Mesendoderm (in vitro differentiated cells): Measurements from ENCODE around the gene RASGEF1C.

ENCODE experiments used
- DNase-seq: peaks from one replicate; pipeline ENCODE4 v3.0.0; 2013
- H2AK5ac ChIP-seq: 2 replicates; pipeline ENCODE4 v1.6.1; 2013; ENCODE audit warnings: low read length, inconsistent platforms
- H2BK120ac ChIP-seq: 2 replicates; pipeline ENCODE4 v1.6.1; 2013; ENCODE audit warnings: low read depth, mild to moderate bottlenecking, low read length, moderate library complexity, mixed read lengths
- H2BK15ac ChIP-seq: replicated peaks from 2 replicates; pipeline ENCODE4 v1.6.1; 2013; ENCODE audit warnings: low read depth, mild to moderate bottlenecking, moderate library complexity
- H2BK5ac ChIP-seq: 2 replicates; pipeline ENCODE4 v1.6.1; 2013; ENCODE audit warnings: low read length, inconsistent platforms
- H3K18ac ChIP-seq: 2 replicates; pipeline ENCODE4 v1.6.1; 2013; ENCODE audit warnings: mild to moderate bottlenecking, low read length, mixed read lengths
- H3K23ac ChIP-seq: one replicate; pipeline ENCODE4 v1.6.1; 2013; ENCODE audit warnings: low read length
- H3K27ac ChIP-seq: 2 replicates; pipeline ENCODE4 v1.5.1; 2013; ENCODE audit warnings: low read depth, mild to moderate bottlenecking, inconsistent platforms, low read length, moderate library complexity
- H3K27me3 ChIP-seq: 2 replicates; pipeline ENCODE4 v1.6.1; 2013; ENCODE audit warnings: low read length, control low read depth, mild to moderate bottlenecking, inconsistent platforms; ENCODE audit not compliant: insufficient read depth, poor library complexity
- H3K36me3 ChIP-seq: 2 replicates; pipeline ENCODE4 v1.6.1; 2013; ENCODE audit warnings: low read length, inconsistent platforms; ENCODE audit not compliant: control insufficient read depth, insufficient read depth
- H3K4ac ChIP-seq: one replicate; pipeline ENCODE4 v1.6.1; 2013; ENCODE audit warnings: low read depth, mild to moderate bottlenecking, low read length, moderate library complexity
- H3K4me1 ChIP-seq: 2 replicates; pipeline ENCODE4 v1.6.1; 2013; ENCODE audit warnings: low read depth, low read length, inconsistent platforms; ENCODE audit not compliant: control insufficient read depth
- H3K4me2 ChIP-seq: 2 replicates; pipeline ENCODE4 v1.6.1; 2013; ENCODE audit warnings: low read length
- H3K4me3 ChIP-seq: 2 replicates; pipeline ENCODE4 v1.5.1; 2013; ENCODE audit warnings: mild to moderate bottlenecking, low read length
- H3K56ac ChIP-seq: one replicate; pipeline ENCODE4 v1.6.1; 2013; ENCODE audit warnings: low read length
- H3K79me1 ChIP-seq: 2 replicates; pipeline ENCODE4 v1.6.1; 2013; ENCODE audit warnings: low read length, inconsistent platforms
- H3K79me2 ChIP-seq: 2 replicates; pipeline ENCODE4 v1.6.1; 2013; ENCODE audit warnings: mild to moderate bottlenecking, low read length; ENCODE audit not compliant: control insufficient read depth, insufficient read depth
- H3K9ac ChIP-seq: 2 replicates; pipeline ENCODE4 v1.6.1; 2013; ENCODE audit warnings: low read length, inconsistent platforms
- H4K5ac ChIP-seq: one replicate; pipeline ENCODE4 v1.6.1; 2013; ENCODE audit warnings: low read length
- H4K8ac ChIP-seq: one replicate; pipeline ENCODE4 v1.6.1; 2013; ENCODE audit warnings: low read depth, mild to moderate bottlenecking, control low read depth, low read length, moderate library complexity
- WGBS: extraction: QIAGEN DNeasy Blood & Tissue Kit; methylation state at CpG from one replicate; pipeline ENCODE4 v1.1.7; 2013; ENCODE audit warnings: low lambda C conversion rate, missing lambda C conversion rate; ENCODE audit not compliant: insufficient coverage; ENCODE audit errors: extremely low coverage; 5-methylcytosine and 5-hydroxymethylcytosine counted together

The RASGEF1C gene

GRCh38 chr5:180109920-180110319, 99.1 kb downstream of the RASGEF1C start:
- Histone ChIP-seq H3K79me1 (no peaks in the 10 kb centered on the region), H4K8ac (no peak overlapping the region), H3K4me3 (no peak overlapping the region), H2AK5ac (no peak overlapping the region), H3K23ac (no peak overlapping the region), H3K79me2 (no peaks in the 10 kb centered on the region), H2BK5ac (no peak overlapping the region), H3K4ac (no peak overlapping the region), H3K4me1 (no peaks in the 10 kb centered on the region), H3K18ac (no peak overlapping the region), H3K56ac (no peak overlapping the region), H2BK120ac (no peak overlapping the region), H3K4me2 (no peak overlapping the region), H3K36me3 (no peaks in the 10 kb centered on the region), H4K5ac (no peak overlapping the region), H2BK15ac (no peak overlapping the region), H3K9ac (no peak overlapping the region), H3K27me3 (no peaks in the 10 kb centered on the region), H3K27ac (no peak overlapping the region)
- WGBS: no CpG with 5 or more reads among the region's 9 CpGs
- DNase-seq: no peak

DNA sequence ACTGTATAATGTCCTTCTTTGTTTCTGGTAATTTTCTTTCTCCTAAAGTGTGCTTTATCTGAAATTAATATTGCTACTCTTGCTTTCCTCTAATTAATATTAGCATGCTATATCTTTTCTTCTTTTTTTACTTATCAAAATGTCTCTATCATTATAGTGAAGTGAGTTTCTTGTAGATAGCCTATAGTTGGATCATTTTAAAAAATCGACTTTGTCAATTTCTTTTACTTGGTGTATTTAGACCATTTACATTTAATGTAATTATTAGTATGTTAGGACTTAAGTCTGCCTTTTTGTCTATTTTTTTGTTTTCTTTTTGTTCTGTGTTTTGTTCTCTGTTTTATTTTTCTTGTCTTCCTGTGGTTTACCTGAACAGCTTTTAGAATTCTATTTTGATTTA, 102.0 kb downstream of the RASGEF1C start:
- no peak overlapping the region for H3K4ac ChIP-seq
- H2BK5ac ChIP-seq: no peak overlapping the region
- WGBS: no CpG with 5 or more reads among the region's 1 CpG
- no peak for DNase-seq
- no peak overlapping the region for H3K27ac ChIP-seq
- H3K18ac ChIP-seq: no peak overlapping the region
- no peak overlapping the region for H4K8ac ChIP-seq
- H3K27me3 ChIP-seq: no peaks in the 10 kb centered on the region
- H4K5ac ChIP-seq: no peak overlapping the region
- no peaks in the 10 kb centered on the region for H3K79me1 ChIP-seq
- H3K56ac ChIP-seq: no peak overlapping the region
- no peaks in the 10 kb centered on the region for H3K4me1 ChIP-seq
- H2AK5ac ChIP-seq: no peak overlapping the region
- no peak overlapping the region for H3K9ac ChIP-seq
- no peak overlapping the region for H2BK15ac ChIP-seq
- H3K4me2 ChIP-seq: no peak overlapping the region
- H3K36me3 ChIP-seq: no peaks in the 10 kb centered on the region
- no peak overlapping the region for H2BK120ac ChIP-seq
- H3K23ac ChIP-seq: no peak overlapping the region
- no peak overlapping the region for H3K4me3 ChIP-seq
- H3K79me2 ChIP-seq: no peaks in the 10 kb centered on the region

DNA sequence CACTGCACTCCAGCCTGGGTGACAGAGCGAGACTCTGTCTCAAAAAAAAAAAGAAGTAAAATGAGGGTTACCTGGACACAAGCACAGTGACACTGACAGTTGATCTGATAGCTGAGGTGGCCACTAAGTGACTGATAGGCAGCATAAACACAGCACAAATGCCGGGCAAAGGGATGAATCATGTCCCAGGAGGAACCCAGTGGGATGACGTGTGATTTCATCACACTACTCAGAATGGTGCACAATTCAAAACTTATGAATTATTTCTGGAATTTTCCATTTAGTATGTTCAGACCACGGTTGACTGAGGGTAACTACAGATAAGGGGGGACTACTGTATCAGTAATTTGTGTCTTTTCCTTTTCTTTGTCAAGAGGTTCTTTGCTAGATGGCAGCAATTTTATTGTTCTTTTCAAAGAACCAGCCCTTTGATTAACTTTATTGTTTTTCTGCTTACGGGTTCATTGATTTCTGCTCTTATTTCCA, 103.1 kb downstream of the RASGEF1C start:
- no peak for DNase-seq
- H3K23ac ChIP-seq: no peak overlapping the region
- H3K79me1 ChIP-seq: no peaks in the 10 kb centered on the region
- H3K4me1 ChIP-seq: no peaks in the 10 kb centered on the region
- WGBS: no CpG with 5 or more reads among the region's 5 CpGs
- H3K36me3 ChIP-seq: no peaks in the 10 kb centered on the region
- H3K4me3 ChIP-seq: no peak overlapping the region
- no peak overlapping the region for H2BK120ac ChIP-seq
- H2BK15ac ChIP-seq: no peak overlapping the region
- H3K4me2 ChIP-seq: no peak overlapping the region
- no peak overlapping the region for H3K27ac ChIP-seq
- H3K4ac ChIP-seq: no peak overlapping the region
- H3K27me3 ChIP-seq: no peaks in the 10 kb centered on the region
- H2BK5ac ChIP-seq: no peak overlapping the region
- H3K9ac ChIP-seq: no peak overlapping the region
- no peak overlapping the region for H3K56ac ChIP-seq
- H3K79me2 ChIP-seq: no peaks in the 10 kb centered on the region
- H2AK5ac ChIP-seq: no peak overlapping the region
- H4K8ac ChIP-seq: no peak overlapping the region
- no peak overlapping the region for H3K18ac ChIP-seq
- no peak overlapping the region for H4K5ac ChIP-seq

DNA sequence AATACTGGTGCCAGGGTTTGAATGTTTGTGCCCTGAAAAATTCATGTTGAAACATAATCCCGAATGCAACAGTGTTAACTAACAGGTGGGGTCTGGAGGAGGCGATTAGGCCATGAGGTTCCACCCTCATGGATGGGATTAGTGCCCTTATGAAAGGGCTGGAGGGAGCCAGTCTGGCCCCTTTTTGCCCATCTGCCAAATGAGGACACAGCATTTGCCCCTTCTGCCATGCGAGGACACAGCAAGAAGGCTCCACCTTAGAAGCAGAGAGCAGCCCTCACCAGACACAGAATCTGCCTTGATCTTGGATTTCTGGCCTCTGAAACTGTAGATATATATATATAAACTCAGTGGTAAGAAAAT, 104.9 kb downstream of the RASGEF1C start:
- Histone ChIP-seq H3K23ac (no peak overlapping the region), H3K56ac (no peak overlapping the region), H3K4me2 (no peak overlapping the region), H4K5ac (no peak overlapping the region), H3K27ac (no peak overlapping the region), H2BK15ac (no peak overlapping the region), H4K8ac (no peak overlapping the region), H3K9ac (no peak overlapping the region), H3K79me2 (no peaks in the 10 kb centered on the region), H3K36me3 (no peaks in the 10 kb centered on the region), H3K18ac (no peak overlapping the region), H3K79me1 (no peaks in the 10 kb centered on the region), H2BK120ac (no peak overlapping the region), H3K4me1 (no peaks in the 10 kb centered on the region), H3K4ac (no peak overlapping the region), H3K4me3 (no peak overlapping the region), H3K27me3 (no peaks in the 10 kb centered on the region), H2AK5ac (no peak overlapping the region), H2BK5ac (no peak overlapping the region)
- DNase-seq: no peak
- WGBS: no CpG with 5 or more reads among the region's 3 CpGs

DNA sequence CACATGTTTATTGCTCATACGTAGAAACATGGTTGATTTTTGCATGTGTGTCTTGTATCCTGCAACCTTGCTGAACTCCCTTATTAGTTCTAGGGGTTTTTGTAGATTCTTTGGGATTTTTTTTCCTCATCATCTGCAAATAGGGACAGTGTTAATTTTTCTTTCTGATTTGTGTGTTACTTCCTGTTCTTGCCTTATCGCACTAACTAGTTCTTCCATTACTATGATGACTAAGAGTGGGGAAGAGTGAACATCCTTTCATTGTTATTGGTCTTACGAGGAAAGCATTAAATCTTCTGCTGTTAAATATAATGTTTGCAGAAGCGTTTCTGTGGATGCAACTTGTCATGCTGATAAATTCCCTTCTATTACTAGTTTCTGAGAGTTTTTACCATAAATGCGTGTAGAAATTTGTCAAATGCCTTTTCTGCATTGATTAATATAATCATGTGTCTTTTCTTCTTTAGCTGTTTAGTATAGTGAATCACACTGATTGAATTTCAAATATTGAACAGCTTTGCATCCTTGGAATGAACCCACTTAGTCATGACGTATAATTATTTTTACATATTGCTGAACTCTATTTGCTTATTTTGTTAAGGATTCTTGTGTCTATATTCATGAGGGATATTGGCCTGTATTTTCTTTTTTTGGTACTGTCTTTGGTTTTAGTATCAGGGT, 105.4 kb downstream of the RASGEF1C start:
- H3K27me3 ChIP-seq: no peaks in the 10 kb centered on the region
- H3K9ac ChIP-seq: no peak overlapping the region
- H2BK5ac ChIP-seq: no peak overlapping the region
- no CpG with 5 or more reads among the region's 6 CpGs for WGBS
- no peak overlapping the region for H2BK120ac ChIP-seq
- no peak overlapping the region for H2BK15ac ChIP-seq
- H3K36me3 ChIP-seq: no peaks in the 10 kb centered on the region
- no peak overlapping the region for H3K27ac ChIP-seq
- no peak overlapping the region for H3K23ac ChIP-seq
- no peak for DNase-seq
- no peak overlapping the region for H3K4me2 ChIP-seq
- H4K5ac ChIP-seq: no peak overlapping the region
- H3K4me1 ChIP-seq: no peaks in the 10 kb centered on the region
- no peak overlapping the region for H3K4ac ChIP-seq
- H3K56ac ChIP-seq: no peak overlapping the region
- H3K79me1 ChIP-seq: no peaks in the 10 kb centered on the region
- no peak overlapping the region for H4K8ac ChIP-seq
- no peaks in the 10 kb centered on the region for H3K79me2 ChIP-seq
- no peak overlapping the region for H2AK5ac ChIP-seq
- no peak overlapping the region for H3K18ac ChIP-seq
- H3K4me3 ChIP-seq: no peak overlapping the region

DNA sequence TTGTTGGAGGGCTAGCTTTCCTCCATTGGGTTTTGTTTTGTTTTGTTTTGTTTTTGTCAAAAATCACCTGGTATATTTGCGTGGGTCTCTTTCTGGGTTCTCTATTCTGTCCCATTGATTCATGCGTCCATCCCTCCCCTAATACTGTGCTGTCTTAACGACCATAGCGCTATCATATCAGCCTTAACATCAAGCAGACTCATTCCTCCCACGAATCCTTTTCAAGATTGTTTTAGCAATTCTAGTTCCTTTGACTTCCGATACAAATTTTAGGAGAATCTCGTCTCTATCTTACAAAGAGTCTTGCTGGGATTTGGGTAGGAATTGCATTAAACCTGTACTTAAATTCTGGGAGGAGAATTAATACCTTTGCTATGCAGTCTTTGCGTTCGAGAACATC, 106.4 kb downstream of the RASGEF1C start:
- no peak overlapping the region for H2BK5ac ChIP-seq
- H3K4me3 ChIP-seq: no peak overlapping the region
- H2AK5ac ChIP-seq: no peak overlapping the region
- no peak overlapping the region for H4K5ac ChIP-seq
- no peak overlapping the region for H3K18ac ChIP-seq
- H3K4me2 ChIP-seq: no peak overlapping the region
- no peaks in the 10 kb centered on the region for H3K27me3 ChIP-seq
- H3K27ac ChIP-seq: no peak overlapping the region
- H3K4ac ChIP-seq: no peak overlapping the region
- no peaks in the 10 kb centered on the region for H3K79me1 ChIP-seq
- H3K79me2 ChIP-seq: no peaks in the 10 kb centered on the region
- no peak overlapping the region for H3K23ac ChIP-seq
- H3K4me1 ChIP-seq: no peaks in the 10 kb centered on the region
- no peak overlapping the region for H4K8ac ChIP-seq
- WGBS: no CpG with 5 or more reads among the region's 9 CpGs
- no peak overlapping the region for H3K56ac ChIP-seq
- no peak overlapping the region for H2BK15ac ChIP-seq
- H3K36me3 ChIP-seq: no peaks in the 10 kb centered on the region
- H2BK120ac ChIP-seq: no peak overlapping the region
- H3K9ac ChIP-seq: no peak overlapping the region
- DNase-seq: no peak
